NCI-H2171 treated with DMSO at 0.1 percent for 48 hours (cell line): ENCODE measurements around the gene OVCA2.
"Not testable (repeated sequence)": the region's sequence is repeated elsewhere in the genome, so short reads cannot be mapped to it uniquely, and the experiment has no call there.

ENCODE experiments used
- DNase-seq: peaks from one replicate; lab custom pipeline; 2025; lab: John Stamatoyannopoulos, UW

The OVCA2 gene

DNA sequence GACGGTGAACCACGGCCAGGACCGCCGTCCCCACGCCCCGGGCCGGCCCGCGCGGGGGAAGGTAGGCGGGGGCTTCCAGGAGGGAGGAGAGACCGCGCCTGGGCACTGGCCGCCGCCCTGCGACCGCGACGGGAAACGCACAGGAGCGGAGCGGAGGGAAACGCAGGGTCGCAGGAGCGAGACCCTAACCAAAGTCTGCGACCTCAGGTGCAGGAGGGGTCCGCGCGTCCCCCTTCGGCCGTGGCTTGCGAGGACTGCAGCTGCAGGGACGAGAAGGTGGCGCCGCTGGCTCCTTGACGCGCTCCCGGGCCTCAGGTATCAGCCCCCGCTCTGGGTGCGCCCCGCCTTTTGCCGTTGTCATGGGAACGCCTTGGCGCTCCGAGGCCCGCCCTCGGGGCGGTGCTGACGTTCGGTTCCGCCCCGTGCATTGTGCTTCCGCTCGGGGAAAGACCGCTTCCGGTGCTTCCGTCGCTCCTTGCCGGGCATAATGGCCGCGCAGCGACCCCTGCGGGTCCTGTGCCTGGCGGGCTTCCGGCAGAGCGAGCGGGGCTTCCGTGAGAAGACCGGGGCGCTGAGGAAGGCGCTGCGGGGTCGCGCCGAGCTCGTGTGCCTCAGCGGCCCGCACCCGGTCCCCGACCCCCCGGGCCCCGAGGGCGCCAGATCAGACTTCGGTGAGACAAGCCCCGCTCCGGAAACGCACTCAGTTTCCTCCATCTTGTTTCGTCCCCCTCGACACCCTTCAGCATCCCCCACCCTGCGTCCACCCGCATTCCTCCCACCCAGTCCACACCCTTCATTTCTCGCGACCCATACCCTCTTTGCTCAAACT is at the start of gene OVCA2:
Gene OVCA2 (plus strand): TSS at position 462 of the 829 bp plus-strand sequence. CDS start 26 bp downstream, at position 488.
- DNase-seq = peak; percentile 95

DNA sequence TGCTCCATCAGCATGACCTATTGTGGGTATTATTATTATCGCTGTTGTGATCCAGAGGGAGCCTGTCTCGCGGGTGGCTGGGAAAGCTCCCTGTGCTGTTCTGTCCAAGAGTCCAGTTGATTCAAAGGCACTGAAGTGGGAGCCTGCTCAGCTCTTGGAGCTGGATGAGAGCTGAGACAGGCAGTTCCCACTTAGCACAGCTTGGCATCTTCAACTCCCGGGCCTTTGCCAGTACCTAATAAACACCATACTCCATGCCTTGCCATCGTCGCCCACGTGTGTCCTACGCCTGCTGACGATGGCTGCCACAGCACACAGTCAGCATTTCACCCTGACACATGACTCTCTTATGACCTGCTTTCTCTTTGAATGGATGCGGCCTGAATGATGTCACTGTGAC is 49.3 kb upstream of the OVCA2 start:
- no peak for DNase-seq

DNA sequence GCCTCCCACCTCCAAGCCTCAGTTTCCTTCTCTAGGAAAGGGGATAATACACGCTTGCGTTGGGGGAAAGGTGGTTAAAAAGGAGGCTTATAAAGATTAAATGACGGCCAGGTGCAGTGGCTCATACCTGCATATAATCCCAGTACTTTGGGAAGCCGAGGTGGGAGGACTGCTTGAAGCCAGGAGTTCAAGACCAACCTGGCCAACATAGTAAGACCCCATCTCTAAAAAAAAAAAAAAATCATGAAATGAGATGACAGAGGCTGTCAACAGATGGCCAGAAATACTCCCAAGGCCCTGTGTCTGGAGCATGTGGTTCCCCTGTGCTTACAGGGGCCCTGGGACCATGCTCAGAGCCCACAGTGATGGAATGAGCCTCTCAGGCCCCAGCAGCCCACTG is 47.1 kb upstream of the OVCA2 start:
- no peak for DNase-seq

DNA sequence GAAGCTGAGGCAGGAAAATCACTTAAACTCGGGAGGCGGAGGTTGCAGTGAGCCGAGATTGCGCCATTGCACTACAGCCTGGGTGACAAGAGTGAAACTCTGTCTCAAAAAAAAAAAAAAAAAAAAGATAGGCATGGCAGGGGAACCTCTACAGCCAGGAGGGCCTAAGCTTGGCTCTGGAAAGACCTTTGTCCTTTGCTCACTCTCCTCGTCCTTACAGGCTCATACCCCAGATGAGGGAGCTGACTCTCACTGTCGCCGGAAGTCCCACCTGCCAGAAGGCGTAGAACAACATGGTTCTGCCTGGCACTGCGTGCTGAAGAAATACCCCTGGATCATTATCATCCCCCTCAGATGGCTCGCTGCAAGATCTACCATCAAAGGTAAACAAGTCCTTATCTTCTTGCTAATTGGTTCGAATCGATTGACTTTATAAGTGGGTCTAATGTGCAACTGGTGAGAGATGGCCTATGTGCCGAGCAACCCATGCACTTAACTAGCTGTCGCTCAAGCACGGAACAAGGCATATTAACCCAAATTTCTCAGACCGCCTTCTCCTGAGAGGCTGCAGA is 46.4 kb upstream of the OVCA2 start:
- DNase-seq = no peak

DNA sequence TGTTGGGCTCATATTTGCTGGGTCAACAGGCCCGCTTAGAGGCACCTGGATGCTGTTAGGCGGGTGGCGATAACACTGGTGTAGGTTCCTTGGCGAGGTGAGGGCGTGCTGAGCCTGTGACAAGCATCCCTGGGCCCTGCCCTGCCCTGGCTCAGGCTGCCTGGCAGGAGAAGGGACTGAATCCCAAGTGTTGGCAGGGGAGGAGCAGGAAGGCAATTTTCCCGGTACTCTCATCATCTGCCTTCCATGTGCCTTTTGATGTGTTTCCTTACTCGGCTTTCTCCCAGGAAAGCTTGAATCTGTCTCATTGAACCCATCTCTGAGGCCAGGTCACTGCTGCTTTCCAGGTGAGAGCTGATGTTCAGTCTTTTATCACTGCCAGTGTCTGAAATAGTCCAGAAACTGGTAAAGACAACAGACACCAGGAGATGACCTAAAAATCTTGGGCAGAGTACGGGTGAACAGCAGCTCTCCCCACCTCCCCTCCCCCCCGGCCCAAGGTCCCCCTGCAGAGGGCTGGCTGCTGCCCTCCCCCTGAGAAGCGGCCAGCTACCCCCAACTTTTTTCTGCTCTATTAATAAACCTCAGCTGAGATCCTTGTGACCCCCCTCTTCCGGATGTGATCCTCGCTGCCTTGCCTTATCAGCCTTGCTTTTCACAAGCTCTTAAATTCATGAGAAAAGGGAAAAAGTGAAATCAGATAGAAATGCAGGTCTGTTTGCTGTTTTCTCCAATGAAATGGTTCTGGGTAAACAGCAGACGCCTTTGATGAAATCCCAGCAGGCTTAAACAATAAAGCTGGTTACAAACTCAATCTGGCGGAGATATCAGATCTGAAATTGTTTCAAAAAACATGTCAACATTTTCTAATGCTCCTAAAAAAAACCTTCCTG is 45.7 kb upstream of the OVCA2 start:
- DNase-seq = no peak

DNA sequence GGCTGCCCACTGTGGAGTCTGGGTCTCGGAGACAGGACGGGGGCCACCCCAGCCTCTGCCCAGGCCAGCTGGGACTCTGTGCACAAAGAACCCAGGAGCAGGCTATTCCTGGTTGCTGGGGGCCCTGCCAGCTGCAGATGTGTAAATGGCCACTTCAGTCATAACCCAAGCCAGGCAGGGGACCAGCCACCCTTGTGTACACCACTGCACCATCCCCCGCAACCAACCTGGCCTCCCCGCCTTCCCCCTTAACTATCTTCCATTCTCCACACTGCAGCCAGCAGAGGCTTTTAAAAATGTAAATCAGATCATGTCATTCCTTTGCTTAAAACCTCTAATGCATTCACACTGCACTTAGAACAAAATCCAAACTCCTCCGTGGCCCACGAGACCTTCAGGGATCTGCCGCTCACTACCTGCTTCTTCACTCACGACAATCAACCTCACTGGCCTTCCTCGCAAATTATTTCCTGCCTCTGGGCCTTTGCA is 45.0 kb upstream of the OVCA2 start:
- no peak for DNase-seq

DNA sequence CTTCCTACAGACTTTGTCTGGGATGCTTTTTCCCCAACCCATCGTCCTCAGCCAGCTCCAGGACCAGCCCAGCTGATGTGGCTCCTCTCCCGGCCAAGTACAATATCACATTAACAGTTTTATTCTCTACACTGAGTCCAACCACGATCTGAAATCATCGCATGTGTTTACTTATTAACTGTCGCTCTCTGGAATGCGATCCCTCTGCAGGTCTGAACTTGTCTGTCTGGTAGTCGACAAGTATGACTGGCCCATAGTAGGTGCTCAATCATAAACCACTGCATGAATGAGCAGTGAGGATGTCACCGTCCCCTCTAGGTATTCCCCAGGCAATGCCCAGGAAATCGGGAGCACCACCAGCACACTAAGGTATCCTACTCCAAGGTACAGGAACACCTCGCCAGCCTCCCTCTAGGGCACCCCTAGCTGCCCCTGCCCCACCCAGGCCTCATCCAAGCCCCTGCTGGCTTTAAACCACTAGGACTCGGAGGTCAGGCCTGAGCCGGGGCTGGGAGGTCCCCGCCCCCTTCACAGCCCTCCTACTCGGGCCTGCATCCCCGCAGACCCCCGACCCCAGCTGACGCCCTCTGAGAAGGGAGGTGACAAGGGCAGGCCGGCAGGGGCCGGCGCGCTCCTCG is 44.4 kb upstream of the OVCA2 start:
- DNase-seq = peak; percentile 62

DNA sequence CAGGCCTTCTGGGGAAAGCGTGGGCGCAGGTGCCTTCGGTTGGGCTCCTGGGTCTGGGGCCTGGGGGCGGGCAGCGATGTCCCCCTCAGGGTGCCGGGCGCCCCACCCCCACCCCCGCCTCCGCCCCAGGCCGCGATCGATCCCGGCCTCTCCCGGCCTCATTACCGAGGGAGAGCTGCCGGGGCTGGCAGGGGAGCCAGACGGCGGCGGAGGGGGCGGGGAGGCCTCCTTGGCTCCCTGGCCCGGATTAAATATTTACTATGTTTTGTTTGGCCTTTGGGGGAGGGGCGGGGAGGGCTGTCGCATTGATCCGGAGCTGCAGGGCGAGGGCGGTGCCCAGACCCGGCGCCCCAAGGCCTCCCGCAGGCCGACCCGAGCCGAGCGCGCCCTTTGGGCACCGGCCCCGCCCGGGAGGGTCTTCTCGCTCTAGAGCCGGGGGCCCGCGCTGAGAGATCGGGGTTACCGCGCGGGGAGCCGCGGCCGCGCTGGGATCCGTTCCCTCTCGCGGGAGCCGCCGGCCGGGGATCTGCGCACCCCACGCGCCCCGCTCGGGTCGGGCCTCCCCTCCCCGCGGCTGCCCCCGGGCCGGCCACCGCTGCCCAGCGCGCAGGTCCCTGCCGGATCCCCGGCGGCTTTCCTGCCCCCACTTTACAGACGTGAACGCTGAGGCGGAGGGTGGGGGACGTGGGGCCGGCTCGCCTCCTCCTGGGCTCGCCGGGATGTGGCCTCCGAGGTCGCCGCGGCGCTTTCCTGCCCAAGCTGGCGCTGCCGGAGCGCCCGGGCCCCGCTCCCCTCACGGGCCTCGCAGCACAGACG is 43.7 kb upstream of the OVCA2 start:
- peak; percentile 33 for DNase-seq

DNA sequence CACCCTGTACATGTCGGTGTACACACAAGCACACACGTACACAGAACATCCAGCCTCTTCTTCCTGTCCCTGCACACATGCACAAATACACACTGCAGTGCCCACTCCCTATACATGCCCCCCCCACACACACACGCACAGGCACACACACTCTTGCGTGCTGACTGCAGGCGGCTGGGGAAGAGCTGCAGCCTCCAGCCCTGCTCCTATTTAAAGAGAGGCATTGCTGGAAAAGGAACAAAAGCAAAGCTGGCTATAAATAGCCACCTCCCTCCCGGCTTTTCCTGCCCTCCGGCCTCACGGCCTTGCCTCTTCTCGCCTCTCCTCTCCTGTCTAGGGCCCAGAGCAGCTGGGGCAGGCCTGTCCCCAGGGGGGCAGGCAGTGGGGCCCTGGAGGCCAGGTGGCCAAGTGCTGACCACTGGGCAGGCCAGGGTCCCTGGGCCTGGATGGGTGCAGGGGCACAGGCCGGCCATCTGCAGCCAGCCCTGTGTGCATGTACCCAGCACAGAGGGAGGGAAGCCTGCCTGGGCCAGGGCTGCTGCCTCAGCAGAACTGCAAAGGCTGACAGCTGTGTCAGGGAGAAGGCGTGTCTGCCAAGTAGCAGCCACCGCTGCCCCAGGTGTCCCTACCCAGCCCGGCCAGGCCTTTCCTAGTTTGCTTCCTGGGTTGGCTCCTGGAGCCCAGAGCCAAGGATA is 42.1 kb upstream of the OVCA2 start:
- DNase-seq = peak; percentile 78

DNA sequence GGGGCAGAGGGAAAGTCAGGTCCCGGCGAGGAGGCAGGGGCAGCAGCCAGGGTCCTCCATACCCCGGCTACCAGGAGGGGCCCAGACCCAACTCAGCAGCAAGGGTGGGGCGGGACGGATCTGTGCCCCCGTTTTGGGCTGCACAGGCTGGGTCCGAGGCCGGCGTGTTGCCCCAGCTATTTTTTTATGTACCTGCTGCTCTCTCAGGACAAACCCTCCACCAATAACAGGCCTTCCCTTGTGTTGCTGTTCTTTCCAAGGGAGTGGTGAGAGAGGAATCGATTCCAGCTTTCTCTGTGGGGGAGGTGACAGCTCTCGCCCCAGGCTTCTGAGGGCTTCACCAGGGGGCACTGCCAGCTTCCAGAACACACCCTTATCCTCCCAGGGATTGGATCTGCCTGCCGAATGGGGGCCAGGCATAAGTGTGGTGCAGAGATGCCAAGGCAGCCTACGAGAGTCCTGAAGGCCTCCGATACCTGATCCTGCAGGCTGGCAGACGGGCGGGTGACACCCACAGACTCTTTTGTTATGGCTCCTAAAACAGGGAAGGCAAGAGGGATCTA is 39.0 kb upstream of the OVCA2 start:
- DNase-seq = peak; percentile 80

DNA sequence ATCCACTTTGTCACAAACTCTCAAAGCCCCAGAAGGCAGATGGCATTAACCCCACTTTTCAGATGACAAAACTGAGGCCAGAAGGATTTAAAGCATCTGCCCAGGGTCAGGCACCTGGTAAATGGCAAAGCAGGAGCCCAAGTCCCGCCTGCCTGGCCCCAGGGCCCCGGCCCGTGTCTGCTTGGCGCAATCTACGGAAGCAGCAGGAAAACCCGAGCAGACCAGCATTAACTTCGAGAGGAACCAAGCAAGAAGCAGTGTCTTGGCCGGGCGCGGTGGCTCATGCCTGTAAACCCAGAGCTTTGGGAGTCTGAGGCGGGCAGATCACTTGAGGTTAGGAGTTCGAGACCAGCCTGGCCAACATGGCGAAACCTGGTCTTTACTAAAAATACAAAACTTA is 38.3 kb upstream of the OVCA2 start:
- no peak for DNase-seq

DNA sequence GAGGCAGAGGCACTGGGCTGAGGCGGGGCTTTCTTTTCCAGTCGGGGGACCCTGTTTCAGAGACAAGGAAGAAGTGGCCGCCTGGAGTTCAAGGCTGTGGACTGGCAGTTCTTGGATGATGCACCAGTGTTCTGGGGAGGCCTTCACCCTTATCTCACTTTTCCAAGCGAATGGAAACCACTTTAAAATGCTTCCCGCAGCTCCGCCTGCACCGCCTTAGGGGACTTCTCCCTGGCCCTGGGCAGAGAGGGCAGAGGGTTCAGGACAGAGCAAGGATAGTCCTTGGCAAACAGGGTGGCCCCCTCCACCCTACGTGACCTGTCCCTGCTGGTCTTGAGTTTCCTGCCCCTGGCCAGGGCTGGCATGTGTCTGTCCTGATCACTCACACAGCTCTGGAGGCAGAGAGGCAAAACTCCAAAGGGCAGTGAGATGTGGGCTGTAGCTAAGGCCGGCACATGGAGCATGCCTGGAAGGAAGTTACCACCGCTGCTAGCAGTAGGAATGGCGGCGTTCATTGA is 37.3 kb upstream of the OVCA2 start:
- no peak for DNase-seq

DNA sequence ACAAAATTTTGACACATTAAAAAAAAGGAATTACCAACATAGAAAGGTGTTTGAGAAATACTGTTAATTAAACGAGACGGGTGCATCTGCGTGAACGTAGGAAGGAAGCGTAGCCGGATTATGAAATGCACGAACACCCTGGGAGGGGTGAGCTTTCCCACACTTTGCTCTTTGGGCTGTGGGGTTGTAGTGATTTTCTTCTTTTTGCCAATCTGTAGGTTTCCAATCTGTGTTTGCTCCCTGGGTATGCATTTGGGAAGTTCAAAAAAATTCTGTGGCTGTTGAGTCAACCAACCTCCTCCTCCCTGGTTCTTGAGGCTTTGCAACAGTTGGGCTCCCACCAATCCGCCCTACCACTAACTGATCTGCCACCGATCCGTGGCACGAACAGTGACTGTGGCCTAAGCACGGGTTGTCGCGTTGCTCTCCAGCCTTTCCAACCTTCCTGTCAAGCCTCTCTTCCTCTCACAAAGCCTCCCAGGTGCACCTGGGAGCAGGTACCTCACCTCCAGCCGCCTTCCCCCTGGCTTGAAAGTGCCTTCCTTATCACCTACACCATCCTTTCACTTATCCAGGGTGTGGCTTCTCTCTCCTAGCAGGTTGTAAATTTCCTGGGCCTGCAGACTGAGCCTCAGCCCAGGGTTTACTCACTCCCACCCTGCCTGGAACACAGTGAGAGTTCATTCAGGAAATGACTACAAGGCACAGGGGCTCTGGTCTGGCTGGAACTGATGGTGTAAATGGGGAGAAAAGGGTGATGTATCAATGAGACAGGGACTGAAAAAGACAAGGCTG is 33.3 kb upstream of the OVCA2 start:
- no peak for DNase-seq

DNA sequence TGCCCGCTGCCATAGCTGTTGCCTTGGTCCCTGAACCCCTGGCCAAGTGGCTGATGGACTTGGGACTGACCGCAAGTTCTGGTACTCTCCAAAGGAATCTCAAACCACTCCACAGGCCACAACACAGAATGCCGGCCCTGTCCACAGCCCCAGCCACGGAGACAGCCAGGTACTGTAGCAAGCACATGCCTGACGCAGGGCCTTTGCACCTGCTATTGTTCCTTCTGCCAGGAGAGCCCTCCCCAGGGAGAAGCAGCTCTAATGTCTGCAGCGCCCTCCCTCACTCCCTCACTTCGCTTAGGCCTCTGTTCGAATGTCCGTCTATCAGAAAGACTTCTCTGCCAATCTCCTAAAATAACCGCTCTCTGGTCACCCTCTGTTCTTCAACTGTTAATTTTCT is 32.1 kb upstream of the OVCA2 start:
- no peak for DNase-seq

DNA sequence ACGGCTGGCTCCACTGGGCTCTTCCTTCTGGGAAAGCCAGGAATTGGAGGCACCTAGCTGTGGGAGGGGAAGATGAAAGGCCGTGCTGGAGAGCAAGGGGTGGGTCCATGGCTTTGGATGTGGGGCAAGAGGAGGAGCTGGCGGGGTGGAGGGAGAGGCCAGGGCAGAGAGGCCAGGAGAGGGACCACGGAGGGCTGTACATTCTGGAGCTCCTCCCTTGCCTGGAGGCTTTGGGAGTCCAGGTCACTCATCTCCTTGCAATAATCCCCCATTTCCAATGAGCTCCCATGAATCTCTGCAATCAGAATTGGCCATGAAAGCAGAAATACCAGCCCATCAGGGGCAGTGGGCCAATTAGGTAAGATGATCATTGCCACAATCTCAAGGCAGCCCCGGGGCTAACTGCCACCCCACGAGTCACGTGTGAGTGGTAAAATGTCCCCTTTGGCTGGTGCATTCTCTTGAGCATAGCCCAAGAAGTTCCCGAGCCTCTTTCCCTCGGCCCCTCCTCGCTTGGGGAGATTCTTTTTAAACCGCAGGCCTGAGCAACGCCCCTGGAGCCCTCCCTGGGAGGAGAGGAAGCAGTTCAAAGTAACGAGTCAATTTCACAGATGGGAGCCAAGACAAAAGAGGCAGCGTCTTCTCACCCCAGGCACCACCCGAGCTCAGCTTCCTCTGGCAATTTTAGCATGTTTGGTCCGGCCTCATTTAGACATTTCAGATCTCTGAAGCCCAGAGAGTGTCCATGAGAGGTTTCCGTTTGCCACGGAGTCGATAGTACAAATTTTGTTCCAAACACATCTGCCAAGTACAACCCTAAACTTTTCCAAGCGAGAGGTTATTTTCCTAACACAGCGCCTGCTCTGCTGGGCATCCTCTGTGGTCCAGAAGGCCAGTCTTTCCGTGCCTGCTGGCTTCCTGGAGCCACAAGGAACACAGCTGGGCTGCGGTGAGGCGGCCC is 30.1 kb upstream of the OVCA2 start:
- DNase-seq = no peak

DNA sequence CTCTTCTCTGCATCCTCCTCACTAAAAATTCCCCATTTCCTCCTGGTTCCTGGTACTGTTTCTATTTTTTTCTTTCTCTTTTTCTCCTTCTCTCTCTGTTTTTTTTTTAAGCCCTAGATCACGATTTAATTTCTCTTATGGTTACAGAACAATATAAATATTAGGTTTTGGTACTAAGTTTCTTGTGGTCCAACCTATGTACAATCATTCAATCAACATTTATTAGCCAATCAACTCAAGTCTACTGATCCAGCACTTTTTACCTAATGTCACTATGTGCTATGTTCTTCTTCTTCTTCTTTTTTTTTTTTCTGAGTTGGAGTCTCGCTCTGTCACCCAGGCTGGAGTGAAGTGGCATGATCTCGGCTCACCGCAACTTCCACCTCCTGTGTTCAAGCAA is 29.3 kb upstream of the OVCA2 start:
- DNase-seq = no peak

DNA sequence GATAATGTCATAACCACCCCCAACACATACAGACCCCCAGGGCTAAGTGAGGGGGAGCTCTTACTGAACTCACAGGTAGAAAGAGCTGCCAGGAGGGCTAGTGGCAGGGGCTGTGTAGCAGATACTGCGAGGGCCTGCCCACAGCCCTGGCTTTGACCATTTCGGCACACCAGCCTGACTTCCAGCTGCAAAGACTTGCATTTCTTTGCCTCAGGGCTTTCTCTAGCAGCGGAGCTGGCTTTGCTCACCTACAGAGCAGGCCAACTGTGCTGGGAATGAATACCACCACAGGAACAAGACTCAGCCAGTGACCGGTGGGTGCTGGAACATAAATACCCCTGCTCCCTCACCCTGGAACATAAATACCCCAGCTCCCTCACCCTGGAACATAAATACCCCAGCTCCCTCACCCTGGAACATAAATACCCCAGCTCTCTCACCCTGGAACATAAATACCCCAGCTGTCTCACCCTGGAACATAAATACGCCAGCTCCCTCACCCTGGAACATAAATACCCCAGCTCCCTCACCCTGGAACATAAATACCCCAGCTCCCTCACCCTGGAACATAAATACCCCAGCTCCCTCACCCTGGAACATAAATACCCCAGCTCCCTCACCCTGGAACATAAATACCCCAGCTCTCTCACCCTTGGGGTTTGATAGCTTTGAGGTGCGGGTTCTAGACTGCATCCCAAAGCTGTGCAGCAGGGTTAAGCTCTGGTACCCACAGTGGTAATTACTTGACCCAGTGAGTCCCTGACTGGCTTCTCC is 28.4 kb upstream of the OVCA2 start:
- DNase-seq = not testable (repeated sequence)
